HK-2 (cell line): ENCODE results near the gene OPRM1.

Experiments
- DNase-seq: peaks from one replicate; pipeline ENCODE4 v3.0.0-alpha.2; 2018; ENCODE audit not compliant: unreplicated experiment

Gene OPRM1

GRCh38 chr6:154039231-154039842, at the start of gene OPRM1:
TSS of gene OPRM1 (plus strand) at chr6:154039240. CDS start at chr6:154039545, 305 bp downstream.
- peak; percentile 53 for DNase-seq

- DNase-seq = no peak
These were observed 49.1 kb upstream of the OPRM1 start for GRCh38 chr6:153989989-153990388.

- DNase-seq = no peak
These were observed 45.0 kb upstream of the OPRM1 start for GRCh38 chr6:153994004-153994403.

- no peak for DNase-seq
These were observed 44.2 kb upstream of the OPRM1 start for GRCh38 chr6:153994811-153995210.

- no peak for DNase-seq
These were observed 41.8 kb upstream of the OPRM1 start for GRCh38 chr6:153997221-153997620.

GRCh38 chr6:154001494-154002285, 37.4 kb upstream of the OPRM1 start:
- no peak for DNase-seq

GRCh38 chr6:154002894-154003293, 36.1 kb upstream of the OPRM1 start:
- no peak for DNase-seq

- no peak for DNase-seq
These were observed 28.7 kb upstream of the OPRM1 start for GRCh38 chr6:154010371-154010770.

GRCh38 chr6:154012852-154013251, 26.2 kb upstream of the OPRM1 start:
- DNase-seq = no peak

GRCh38 chr6:154017786-154018185, 21.3 kb upstream of the OPRM1 start:
- DNase-seq = no peak

GRCh38 chr6:154030646-154031045, 8.4 kb upstream of the OPRM1 start:
- no peak for DNase-seq

- DNase-seq = no peak
These were observed 2.0 kb downstream of the OPRM1 start for GRCh38 chr6:154041001-154041400.

- no peak for DNase-seq
These were observed 14.1 kb downstream of the OPRM1 start for GRCh38 chr6:154053141-154053540.

GRCh38 chr6:154056536-154056935, 17.5 kb downstream of the OPRM1 start:
- DNase-seq = no peak

GRCh38 chr6:154057098-154057497, 18.1 kb downstream of the OPRM1 start:
- no peak for DNase-seq

GRCh38 chr6:154058963-154059680, 20.1 kb downstream of the OPRM1 start:
- DNase-seq = no peak

- no peak for DNase-seq
These were observed 21.0 kb downstream of the OPRM1 start for GRCh38 chr6:154060076-154060475.

GRCh38 chr6:154070041-154070440, 31.0 kb downstream of the OPRM1 start:
- no peak for DNase-seq

- DNase-seq = no peak
These were observed 31.6 kb downstream of the OPRM1 start for GRCh38 chr6:154070657-154071056.

GRCh38 chr6:154071236-154071635, 32.2 kb downstream of the OPRM1 start:
- DNase-seq = no peak

GRCh38 chr6:154071711-154072110, 32.7 kb downstream of the OPRM1 start:
- DNase-seq = no peak

- peak; percentile 29 for DNase-seq
These were observed 39.6 kb downstream of the OPRM1 start for GRCh38 chr6:154078596-154078995.
